H1 (cell line): ENCODE measurements around the gene REPS1. TPM values are rescaled to one million over a fixed set of nuclear protein-coding genes. Genes with fewer than 3 reads are reported as not detected.

Source experiments
- EGR1 ChIP-seq: IDR thresholded peaks from 2 replicates; pipeline ENCODE4 v1.6.1; 2011; ENCODE audit warnings: low read depth, low read length, borderline replicate concordance
- polyA plus RNA-seq, 7 experiments: library from polyadenylated mRNA; depleted of rRNA in 3 of 7; stranded (reverse) in 5 of 7; unstranded in 2 of 7; fragments of >200 nt in 5 of 7; fragments of 200-250 nt in 2 of 7; gene quantifications; 1 replicate in 5 of 7; 2 replicates in 1 of 7; 4 replicates in 1 of 7; pipeline versions ENCODE4 v1.2.1 to v1.2.3, GENCODE V29; 2011 to 2013; ENCODE audit warnings: missing spikeins in 2 of 7, mixed read lengths in 2 of 7
- total RNA-seq: library from RNA; stranded (reverse); fragmentation: NEBNext Ultra II Directional; extraction: Animal tissue kit (Norgen Biotek cat#: 25700); gene quantifications from 2 replicates; pipeline ENCODE4 v1.2.1, GENCODE V29; 2021
- TF ChIP-seq, protein P1 (sequence below): fragments of 300-600 bp; sonication (generic); IDR thresholded peaks from 2 replicates; pipeline ENCODE4 v1.7.1; 2012; ENCODE audit warnings: low read length, moderate library complexity, mild to moderate bottlenecking, inconsistent platforms; ENCODE audit not compliant: insufficient replicate concordance

The REPS1 gene
- total and polyA plus RNA-seq, 2 of the 8 experiments (the other 6 are each of a cell fraction or from before 2014, with no cell fraction given), result 52.1 to 68.9 TPM

DNA sequence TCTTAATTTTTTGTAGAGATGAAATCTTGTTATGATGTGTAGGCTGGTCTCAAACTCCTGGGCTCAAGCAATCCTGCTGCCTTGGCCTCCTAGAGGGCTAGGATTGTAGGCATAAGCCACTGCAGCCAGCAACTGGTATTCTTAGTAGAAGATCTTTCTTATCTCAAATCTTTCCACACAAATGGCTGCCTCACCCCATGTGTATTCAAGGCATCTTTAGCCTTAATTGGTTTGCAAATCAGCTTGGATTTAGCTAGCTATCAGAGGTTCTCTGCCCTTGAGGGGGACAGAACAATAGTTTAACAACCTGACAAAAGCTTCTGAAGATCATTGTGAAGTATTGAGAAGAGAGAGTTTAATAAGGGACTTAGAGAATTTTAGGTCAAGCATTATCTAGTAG, 22.6 kb upstream of the REPS1 start (continued):
- TF ChIP-seq, protein P1, sequence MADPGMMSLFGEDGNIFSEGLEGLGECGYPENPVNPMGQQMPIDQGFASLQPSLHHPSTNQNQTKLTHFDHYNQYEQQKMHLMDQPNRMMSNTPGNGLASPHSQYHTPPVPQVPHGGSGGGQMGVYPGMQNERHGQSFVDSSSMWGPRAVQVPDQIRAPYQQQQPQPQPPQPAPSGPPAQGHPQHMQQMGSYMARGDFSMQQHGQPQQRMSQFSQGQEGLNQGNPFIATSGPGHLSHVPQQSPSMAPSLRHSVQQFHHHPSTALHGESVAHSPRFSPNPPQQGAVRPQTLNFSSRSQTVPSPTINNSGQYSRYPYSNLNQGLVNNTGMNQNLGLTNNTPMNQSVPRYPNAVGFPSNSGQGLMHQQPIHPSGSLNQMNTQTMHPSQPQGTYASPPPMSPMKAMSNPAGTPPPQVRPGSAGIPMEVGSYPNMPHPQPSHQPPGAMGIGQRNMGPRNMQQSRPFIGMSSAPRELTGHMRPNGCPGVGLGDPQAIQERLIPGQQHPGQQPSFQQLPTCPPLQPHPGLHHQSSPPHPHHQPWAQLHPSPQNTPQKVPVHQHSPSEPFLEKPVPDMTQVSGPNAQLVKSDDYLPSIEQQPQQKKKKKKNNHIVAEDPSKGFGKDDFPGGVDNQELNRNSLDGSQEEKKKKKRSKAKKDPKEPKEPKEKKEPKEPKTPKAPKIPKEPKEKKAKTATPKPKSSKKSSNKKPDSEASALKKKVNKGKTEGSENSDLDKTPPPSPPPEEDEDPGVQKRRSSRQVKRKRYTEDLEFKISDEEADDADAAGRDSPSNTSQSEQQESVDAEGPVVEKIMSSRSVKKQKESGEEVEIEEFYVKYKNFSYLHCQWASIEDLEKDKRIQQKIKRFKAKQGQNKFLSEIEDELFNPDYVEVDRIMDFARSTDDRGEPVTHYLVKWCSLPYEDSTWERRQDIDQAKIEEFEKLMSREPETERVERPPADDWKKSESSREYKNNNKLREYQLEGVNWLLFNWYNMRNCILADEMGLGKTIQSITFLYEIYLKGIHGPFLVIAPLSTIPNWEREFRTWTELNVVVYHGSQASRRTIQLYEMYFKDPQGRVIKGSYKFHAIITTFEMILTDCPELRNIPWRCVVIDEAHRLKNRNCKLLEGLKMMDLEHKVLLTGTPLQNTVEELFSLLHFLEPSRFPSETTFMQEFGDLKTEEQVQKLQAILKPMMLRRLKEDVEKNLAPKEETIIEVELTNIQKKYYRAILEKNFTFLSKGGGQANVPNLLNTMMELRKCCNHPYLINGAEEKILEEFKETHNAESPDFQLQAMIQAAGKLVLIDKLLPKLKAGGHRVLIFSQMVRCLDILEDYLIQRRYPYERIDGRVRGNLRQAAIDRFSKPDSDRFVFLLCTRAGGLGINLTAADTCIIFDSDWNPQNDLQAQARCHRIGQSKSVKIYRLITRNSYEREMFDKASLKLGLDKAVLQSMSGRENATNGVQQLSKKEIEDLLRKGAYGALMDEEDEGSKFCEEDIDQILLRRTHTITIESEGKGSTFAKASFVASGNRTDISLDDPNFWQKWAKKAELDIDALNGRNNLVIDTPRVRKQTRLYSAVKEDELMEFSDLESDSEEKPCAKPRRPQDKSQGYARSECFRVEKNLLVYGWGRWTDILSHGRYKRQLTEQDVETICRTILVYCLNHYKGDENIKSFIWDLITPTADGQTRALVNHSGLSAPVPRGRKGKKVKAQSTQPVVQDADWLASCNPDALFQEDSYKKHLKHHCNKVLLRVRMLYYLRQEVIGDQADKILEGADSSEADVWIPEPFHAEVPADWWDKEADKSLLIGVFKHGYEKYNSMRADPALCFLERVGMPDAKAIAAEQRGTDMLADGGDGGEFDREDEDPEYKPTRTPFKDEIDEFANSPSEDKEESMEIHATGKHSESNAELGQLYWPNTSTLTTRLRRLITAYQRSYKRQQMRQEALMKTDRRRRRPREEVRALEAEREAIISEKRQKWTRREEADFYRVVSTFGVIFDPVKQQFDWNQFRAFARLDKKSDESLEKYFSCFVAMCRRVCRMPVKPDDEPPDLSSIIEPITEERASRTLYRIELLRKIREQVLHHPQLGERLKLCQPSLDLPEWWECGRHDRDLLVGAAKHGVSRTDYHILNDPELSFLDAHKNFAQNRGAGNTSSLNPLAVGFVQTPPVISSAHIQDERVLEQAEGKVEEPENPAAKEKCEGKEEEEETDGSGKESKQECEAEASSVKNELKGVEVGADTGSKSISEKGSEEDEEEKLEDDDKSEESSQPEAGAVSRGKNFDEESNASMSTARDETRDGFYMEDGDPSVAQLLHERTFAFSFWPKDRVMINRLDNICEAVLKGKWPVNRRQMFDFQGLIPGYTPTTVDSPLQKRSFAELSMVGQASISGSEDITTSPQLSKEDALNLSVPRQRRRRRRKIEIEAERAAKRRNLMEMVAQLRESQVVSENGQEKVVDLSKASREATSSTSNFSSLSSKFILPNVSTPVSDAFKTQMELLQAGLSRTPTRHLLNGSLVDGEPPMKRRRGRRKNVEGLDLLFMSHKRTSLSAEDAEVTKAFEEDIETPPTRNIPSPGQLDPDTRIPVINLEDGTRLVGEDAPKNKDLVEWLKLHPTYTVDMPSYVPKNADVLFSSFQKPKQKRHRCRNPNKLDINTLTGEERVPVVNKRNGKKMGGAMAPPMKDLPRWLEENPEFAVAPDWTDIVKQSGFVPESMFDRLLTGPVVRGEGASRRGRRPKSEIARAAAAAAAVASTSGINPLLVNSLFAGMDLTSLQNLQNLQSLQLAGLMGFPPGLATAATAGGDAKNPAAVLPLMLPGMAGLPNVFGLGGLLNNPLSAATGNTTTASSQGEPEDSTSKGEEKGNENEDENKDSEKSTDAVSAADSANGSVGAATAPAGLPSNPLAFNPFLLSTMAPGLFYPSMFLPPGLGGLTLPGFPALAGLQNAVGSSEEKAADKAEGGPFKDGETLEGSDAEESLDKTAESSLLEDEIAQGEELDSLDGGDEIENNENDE, result no peak
- TF ChIP-seq EGR1, result no peak
- TF ChIP-seq, all 59 proteins: peak for 0
